K562 (cell line): ENCODE measurements around the gene FHIT. TPM values are rescaled to one million over a fixed set of nuclear protein-coding genes. Genes with fewer than 3 reads are reported as not detected.

Source experiments
- ATAC-seq: fragments of 200-7000 bp; cut with Tn5 transposase; 3 replicates; pipeline ENCODE4 v1.9.1; 2020; ENCODE audit warnings: moderate library complexity
- BruUV-seq: library from RNA; stranded (reverse); fragments of 400-500 nt; replicated peaks from 2 replicates; lab custom pipeline; 2021; lab: Mats Ljungman, UMichigan
- CTCF ChIA-PET: fragments of 300-600 bp; formaldehyde crosslinking; extraction: SDS; loops from one replicate; lab custom pipeline; 2021; ENCODE audit warnings: low intra/inter-chr PET ratio; lab: Yijun Ruan, JAX
- POLR2A ChIA-PET: fragments of 300-600, 350-650 bp; sonication (Branson Sonifier 250); formaldehyde crosslinking; extraction: SDS; loops from one replicate; lab custom pipeline; 2021; ENCODE audit warnings: antibody characterized with exemption, inconsistent platforms; lab: Yijun Ruan, JAX
- DNase-seq, 4 experiments: peaks; one replicate each; pipeline versions ENCODE4 v3.0.0 to v3.0.0-alpha.2; 2011 to 2018; ENCODE audit warnings: low spot score in 3 of 4, mixed read lengths in 3 of 4; ENCODE audit errors: extremely low read depth in 1 of 4
- FAIRE-seq: peaks from 2 replicates; lab custom pipeline; 2011; peaks lifted over from hg19 to GRCh38; lab: Jason Lieb, UNC
- H2AFZ ChIP-seq: 2 replicates; pipeline ENCODE4 v1.6.0; 2011; ENCODE audit warnings: low read depth, low read length, control low read depth, inconsistent platforms
- H3K27ac ChIP-seq: fragments of 200-600 bp; 3 replicates; pipeline ENCODE4 v1.8.0; 2011; ENCODE audit warnings: low read depth, mild to moderate bottlenecking, control low read depth, inconsistent platforms, low read length, moderate library complexity, mixed read lengths; ENCODE audit errors: extremely low read depth
- H3K27me3 ChIP-seq, 2 experiments: fragments of 300-600 bp in 1 of 2; 2 replicates in 1 of 2; 3 replicates in 1 of 2; pipeline versions ENCODE4 v1.6.0 to v1.8.0; 2011; ENCODE audit warnings: inconsistent platforms in 2 of 2, low read length in 2 of 2, mild to moderate bottlenecking in 1 of 2, mixed read lengths in 1 of 2, moderate library complexity in 1 of 2; ENCODE audit not compliant: control insufficient read depth in 2 of 2, insufficient read depth in 2 of 2
- H3K36me3 ChIP-seq: fragments of 300-600 bp; 3 replicates; pipeline ENCODE4 v1.8.0; 2011; ENCODE audit warnings: mild to moderate bottlenecking, low read length, inconsistent platforms; ENCODE audit not compliant: control insufficient read depth, insufficient read depth
- H3K4me1 ChIP-seq, 2 experiments: fragments of 200-600 bp in 1 of 2; replicated peaks in 1 of 2; 2 replicates in 1 of 2; 3 replicates in 1 of 2; pipeline versions ENCODE4 v1.5.1 to v1.8.0; 2011; ENCODE audit warnings: inconsistent platforms in 2 of 2, low read length in 2 of 2, mild to moderate bottlenecking in 1 of 2, mixed read lengths in 1 of 2, moderate library complexity in 1 of 2; ENCODE audit not compliant: control insufficient read depth in 2 of 2, insufficient read depth in 2 of 2
- H3K4me2 ChIP-seq: 2 replicates; pipeline ENCODE4 v1.6.1; 2011; ENCODE audit warnings: low read length, control low read depth, inconsistent platforms, mixed read lengths; ENCODE audit not compliant: insufficient read depth
- H3K4me3 ChIP-seq: fragments of 200-600 bp; sonication (generic), shearing (Covaris generic); 2 replicates; pipeline ENCODE4 v1.5.1; 2016; ENCODE audit warnings: control low read depth, inconsistent platforms
- H3K79me2 ChIP-seq: fragments of 200-600 bp; 3 replicates; pipeline ENCODE4 v1.8.0; 2011; ENCODE audit warnings: low read length, inconsistent platforms; ENCODE audit not compliant: control insufficient read depth, insufficient read depth
- H3K9ac ChIP-seq, 2 experiments: 2 replicates each; pipeline versions ENCODE4 v1.6.0 to v1.6.1; 2011; ENCODE audit warnings: low read depth in 2 of 2, low read length in 2 of 2, control low read depth in 1 of 2, inconsistent platforms in 1 of 2, mild to moderate bottlenecking in 1 of 2, mixed read lengths in 1 of 2; ENCODE audit not compliant: insufficient read depth in 1 of 2
- H3K9me1 ChIP-seq: one replicate; pipeline ENCODE4 v1.6.0; 2011; ENCODE audit warnings: inconsistent platforms, mild to moderate bottlenecking, low read length, moderate library complexity; ENCODE audit not compliant: control insufficient read depth, insufficient read depth
- H3K9me3 ChIP-seq: replicated peaks from 2 replicates; pipeline ENCODE4 v1.5.1; 2011; ENCODE audit warnings: low read depth, low read length, inconsistent platforms; ENCODE audit not compliant: control insufficient read depth, insufficient read depth
- H4K20me1 ChIP-seq: replicated peaks from 2 replicates; pipeline ENCODE4 v1.6.1; 2011; ENCODE audit warnings: low read length, inconsistent platforms, mixed read lengths; ENCODE audit not compliant: control insufficient read depth, insufficient read depth
- CC2D1A ChIP-seq: fragments of 450-650 bp; IDR thresholded peaks from 2 replicates; pipeline ENCODE4 v1.6.1; 2017; ENCODE audit warnings: mild to moderate bottlenecking
- DLX4 ChIP-seq: fragments of 250-450 bp; sonication (Bioruptor Pico); IDR thresholded peaks from 2 replicates; pipeline ENCODE4 v1.6.1; 2021; ENCODE audit warnings: mild to moderate bottlenecking
- ETV1 ChIP-seq: fragments of 450-650 bp; conservative IDR thresholded peaks from 2 replicates; pipeline ENCODE4 v1.6.1; 2016; ENCODE audit warnings: missing genetic modification characterization, control low read depth, low read depth, missing compliant biosample characterization
- ETV6 ChIP-seq, 3 experiments: fragments of 150-350 bp in 1 of 3; sonication (generic) in 1 of 3; formaldehyde crosslinking in 1 of 3; IDR thresholded peaks; 2 replicates each; pipeline versions ENCODE4 v1.6.1 to v1.8.0; 2014 to 2022; ENCODE audit warnings: borderline replicate concordance in 2 of 3, low read depth in 2 of 3, antibody characterized with exemption in 1 of 3, low read length in 1 of 3, mild to moderate bottlenecking in 1 of 3, missing genetic modification reagents in 1 of 3
- HOMEZ ChIP-seq: fragments of 250-450 bp; sonication (Bioruptor Pico); IDR thresholded peaks from 2 replicates; pipeline ENCODE4 v1.4.0; 2020; ENCODE audit warnings: mild to moderate bottlenecking, moderate library complexity
- HSF4 ChIP-seq: fragments of 250-450 bp; sonication (Bioruptor Pico); IDR thresholded peaks from 2 replicates; pipeline ENCODE4 v2.1.2; 2022; ENCODE audit warnings: mild to moderate bottlenecking, moderate library complexity, borderline replicate concordance
- JUND ChIP-seq, 2 experiments: IDR thresholded peaks; 2 replicates in 1 of 2; 3 replicates in 1 of 2; pipeline ENCODE4 v1.6.1; 2011; ENCODE audit warnings: borderline replicate concordance in 2 of 2, low read depth in 2 of 2, low read length in 2 of 2, improper control_type of control experiment in 1 of 2, missing biosample characterization in 1 of 2, missing genetic modification characterization in 1 of 2, missing genetic modification reagents in 1 of 2
- MXI1 ChIP-seq: IDR thresholded peaks from 2 replicates; pipeline ENCODE4 v1.6.1; 2011; ENCODE audit warnings: low read depth, mild to moderate bottlenecking, improper control_type of control experiment, low read length
- NRF1 ChIP-seq, 2 experiments: fragments of 450-650 bp; IDR thresholded peaks in 1 of 2; conservative IDR thresholded peaks in 1 of 2; 2 replicates each; pipeline ENCODE4 v1.6.1; 2014; ENCODE audit warnings: mild to moderate bottlenecking in 2 of 2
- PHTF2 ChIP-seq: fragments of 250-450 bp; sonication (Bioruptor Pico); IDR thresholded peaks from 2 replicates; pipeline ENCODE4 v1.5.0; 2021; ENCODE audit warnings: mild to moderate bottlenecking
- ZKSCAN1 ChIP-seq: fragments of 150-350 bp; IDR thresholded peaks from 2 replicates; pipeline ENCODE4 v1.6.1; 2016; ENCODE audit warnings: low read depth, low read length
- ZNF212 ChIP-seq: fragments of 450-650 bp; formaldehyde crosslinking; IDR thresholded peaks from 2 replicates; pipeline ENCODE4 v1.4.0; 2020; ENCODE audit warnings: mild to moderate bottlenecking
- ZNF589 ChIP-seq: fragments of 200-800 bp; sonication (Bioruptor generic); IDR thresholded peaks from 2 replicates; pipeline ENCODE4 v1.6.1; 2016; ENCODE audit warnings: low read depth, missing genetic modification characterization, missing compliant biosample characterization
- WGBS: fragments of 100-300 bp; shearing (Covaris generic); methylation state at CpG from one replicate; pipeline ENCODE4 v1.1.6; 2016; ENCODE audit warnings: low coverage, mixed read lengths; ENCODE audit not compliant: insufficient coverage; ENCODE audit errors: missing lambda C conversion rate; 5-methylcytosine and 5-hydroxymethylcytosine counted together
- in situ Hi-C: fragments of 300-500 bp; cut with MboI; formaldehyde crosslinking; loops from 4 replicates; pipeline ENCODE4 v1.15.0; 2018; ENCODE audit warnings: inconsistent platforms, mixed read lengths
- intact Hi-C: fragments of 100-400 bp; cut with micrococcal nuclease; formaldehyde crosslinking; loops from 2 replicates; pipeline ENCODE4 v1.14.2; 2022
- polyA plus RNA-seq, 8 experiments: library from polyadenylated mRNA; depleted of rRNA in 4 of 8; stranded (reverse) in 5 of 8; unstranded in 3 of 8; fragments of >200 nt; fragmentation: Nextera tagmentation in 2 of 8; fragmentation: Illumina TruSeq in 1 of 8; extraction: Ambion mirVana in 2 of 8; extraction: Trizol in 1 of 8; gene quantifications; 2 replicates each; pipeline versions ENCODE4 v1.2.1 to v1.2.3, GENCODE V29; 2011 to 2014; ENCODE audit warnings: inconsistent platforms in 1 of 8, missing spikeins in 1 of 8
- total RNA-seq, 7 experiments: library from RNA; depleted of rRNA in 6 of 7; stranded (reverse); fragments of >200 nt in 6 of 7; fragmentation: Illumina TruSeq in 2 of 7; extraction: Trizol in 2 of 7; gene quantifications; 2 replicates each; pipeline versions ENCODE4 v1.2.1 to v1.2.3, GENCODE V29; 2011 to 2021; ENCODE audit warnings: low replicate concordance in 1 of 7

Gene FHIT
- total and polyA plus RNA-seq, 9 of the 15 experiments (the other 6 are each of a cell fraction or from before 2014, with no cell fraction given) = 1.7 to 9.1 (median 4.3) TPM

GRCh38 chr3:59813148-59813538, 1438.1 kb downstream of the FHIT start:
- no peak overlapping the region for H3K4me2 ChIP-seq
- no peaks in the 10 kb centered on the region for H3K27me3 ChIP-seq
- intact Hi-C loops = no loop called here
- no peaks in the 10 kb centered on the region for H3K9me3 ChIP-seq
- ATAC-seq (no peak), DNase-seq (no peak), FAIRE-seq (no peak)
- H3K27ac ChIP-seq = no peak overlapping the region
- WGBS = 52% methylated on average over 3 of the region's 7 CpGs
- BruUV-seq = no TSS peak
- H3K79me2 ChIP-seq = no peaks in the 10 kb centered on the region
- in situ Hi-C loops = no loop called here
- H3K9me1 ChIP-seq = no peaks in the 10 kb centered on the region
- H3K9ac ChIP-seq = no peak overlapping the region
- TF ChIP-seq DLX4 (no peak), HSF4 (CRISPR knock-in tag) (no peak), ETV6 (IDR thresholded peaks at IDR 0.05; ENCODE audit: borderline replicate concordance in 1 of 2, low read depth in 2 of 2, low read length in 1 of 2) (no peak), ETV6 (CRISPR knock-in tag; IDR thresholded peaks at IDR 0.05; ENCODE audit: borderline replicate concordance) (no peak), NRF1 (conservative IDR thresholded peaks at IDR 0.05 in 1 of 2, IDR thresholded peaks at IDR 0.05 in 1 of 2) (no peak), ZKSCAN1 (no peak), JUND (IDR thresholded peaks at IDR 0.05; ENCODE audit: borderline replicate concordance, low read depth, low read length) (no peak), JUND (tag; IDR thresholded peaks at IDR 0.05; ENCODE audit: borderline replicate concordance, low read depth, low read length) (no peak), ZNF212 (no peak), PHTF2 (CRISPR knock-in tag) (no peak), ETV1 (tag) (no peak), HOMEZ (CRISPR knock-in tag) (no peak), ZNF589 (no peak), MXI1 (no peak), CC2D1A (no peak)
- CTCF ChIA-PET = no interaction called here
- no peak overlapping the region for H2AFZ ChIP-seq
- no peaks in the 10 kb centered on the region for H3K36me3 ChIP-seq
- POLR2A ChIA-PET = no interaction called here
- no peak overlapping the region for H3K4me3 ChIP-seq
- no peaks in the 10 kb centered on the region for H4K20me1 ChIP-seq
- no peaks in the 10 kb centered on the region for H3K4me1 ChIP-seq
